Osteocyte (in vitro differentiated cells): Measurements from ENCODE around the gene EEF1B2. TPM values are rescaled to one million over a fixed set of nuclear protein-coding genes. Genes with fewer than 3 reads are reported as not detected.
A peak's percentile ranks its signal among the peaks of the same experiment; 100 is the strongest.
"Not testable (repeated sequence)": the region's sequence is repeated elsewhere in the genome, so short reads cannot be mapped to it uniquely, and the experiment has no call there.

Source experiments
- DNase-seq: peaks from one replicate; pipeline ENCODE4 v3.0.0; 2021; ENCODE audit warnings: mixed read lengths; ENCODE audit not compliant: unreplicated experiment; ENCODE audit errors: extremely low spot score
- H3K27ac Mint-ChIP-seq: one replicate; pipeline ENCODE4 v1.8.0; 2021; ENCODE audit warnings: mild to moderate bottlenecking, mixed read lengths; ENCODE audit not compliant: unreplicated experiment
- H3K27me3 Mint-ChIP-seq: one replicate; pipeline ENCODE4 v1.8.0; 2021; ENCODE audit warnings: mixed read lengths; ENCODE audit not compliant: unreplicated experiment
- H3K36me3 Mint-ChIP-seq: one replicate; pipeline ENCODE4 v1.8.0; 2021; ENCODE audit warnings: mixed read lengths; ENCODE audit not compliant: unreplicated experiment
- H3K4me1 Mint-ChIP-seq: one replicate; pipeline ENCODE4 v1.8.0; 2021; ENCODE audit warnings: mixed read lengths; ENCODE audit not compliant: unreplicated experiment
- H3K4me3 Mint-ChIP-seq: one replicate; pipeline ENCODE4 v1.8.0; 2021; ENCODE audit warnings: mild to moderate bottlenecking, moderate library complexity, mixed read lengths; ENCODE audit not compliant: unreplicated experiment
- H3K9me3 Mint-ChIP-seq: one replicate; pipeline ENCODE4 v1.8.0; 2021; ENCODE audit warnings: mixed read lengths; ENCODE audit not compliant: unreplicated experiment
- total RNA-seq: library from RNA; stranded (reverse); gene quantifications from 2 replicates; pipeline ENCODE4 v1.2.1, GENCODE V29; 2021
- TF ChIP-seq, protein P1 (sequence below): fragments of 200-600 bp; sonication (generic); IDR thresholded peaks from 2 replicates; pipeline ENCODE4 v1.5.0; 2021; ENCODE audit warnings: antibody characterized with exemption, mild to moderate bottlenecking, moderate library complexity

Gene EEF1B2
- total RNA-seq, 1 donor from 2014 or later = 433 TPM

DNA sequence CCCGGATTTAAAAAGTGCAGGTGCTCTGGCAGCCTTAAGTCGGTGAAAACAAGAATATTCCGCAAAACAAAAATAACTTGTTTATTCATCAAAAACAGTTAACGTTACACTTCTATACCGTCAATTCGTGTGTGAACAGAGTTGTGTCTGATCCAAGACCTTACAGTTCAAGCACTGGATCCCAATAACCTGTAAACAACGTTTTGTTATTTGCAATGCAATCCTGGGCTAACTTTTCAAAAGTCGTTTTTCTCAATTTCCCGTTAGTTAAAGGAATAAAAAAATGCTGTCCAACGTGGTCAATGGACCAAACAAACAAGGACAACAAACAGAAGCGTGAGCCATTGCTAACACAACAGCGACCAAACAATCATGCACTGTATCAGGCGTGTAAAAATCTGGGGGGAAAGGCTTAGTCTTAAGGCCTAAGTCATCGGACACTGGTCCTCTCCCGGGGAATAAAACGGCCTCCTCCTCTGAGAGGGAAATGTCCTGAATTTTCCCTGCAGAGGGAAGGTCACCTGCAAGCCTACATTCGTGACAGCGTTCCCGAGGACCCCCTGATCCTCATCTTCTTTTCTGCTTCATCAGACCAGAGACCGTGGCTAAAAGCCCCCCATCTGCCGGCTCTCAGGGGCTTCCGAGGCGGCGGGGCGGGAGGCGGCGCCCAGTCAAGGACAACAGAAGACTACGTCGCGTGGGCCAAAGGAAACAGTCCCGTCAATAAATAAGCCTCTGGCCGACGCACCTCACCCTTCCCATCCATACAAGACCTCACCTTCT is 941 bp upstream of the EEF1B2 start:
- peak overlapping the region; percentile 98 for H3K27ac Mint-ChIP-seq
- TF ChIP-seq, protein P1, sequence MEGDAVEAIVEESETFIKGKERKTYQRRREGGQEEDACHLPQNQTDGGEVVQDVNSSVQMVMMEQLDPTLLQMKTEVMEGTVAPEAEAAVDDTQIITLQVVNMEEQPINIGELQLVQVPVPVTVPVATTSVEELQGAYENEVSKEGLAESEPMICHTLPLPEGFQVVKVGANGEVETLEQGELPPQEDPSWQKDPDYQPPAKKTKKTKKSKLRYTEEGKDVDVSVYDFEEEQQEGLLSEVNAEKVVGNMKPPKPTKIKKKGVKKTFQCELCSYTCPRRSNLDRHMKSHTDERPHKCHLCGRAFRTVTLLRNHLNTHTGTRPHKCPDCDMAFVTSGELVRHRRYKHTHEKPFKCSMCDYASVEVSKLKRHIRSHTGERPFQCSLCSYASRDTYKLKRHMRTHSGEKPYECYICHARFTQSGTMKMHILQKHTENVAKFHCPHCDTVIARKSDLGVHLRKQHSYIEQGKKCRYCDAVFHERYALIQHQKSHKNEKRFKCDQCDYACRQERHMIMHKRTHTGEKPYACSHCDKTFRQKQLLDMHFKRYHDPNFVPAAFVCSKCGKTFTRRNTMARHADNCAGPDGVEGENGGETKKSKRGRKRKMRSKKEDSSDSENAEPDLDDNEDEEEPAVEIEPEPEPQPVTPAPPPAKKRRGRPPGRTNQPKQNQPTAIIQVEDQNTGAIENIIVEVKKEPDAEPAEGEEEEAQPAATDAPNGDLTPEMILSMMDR = no peak
- no peaks in the 10 kb centered on the region for H3K9me3 Mint-ChIP-seq
- H3K4me3 Mint-ChIP-seq = peak overlapping the region; percentile 97
- no peak for DNase-seq
- H3K36me3 Mint-ChIP-seq = peaks cover 28% of the 10 kb centered on the region
- peaks cover 36% of the 10 kb centered on the region for H3K4me1 Mint-ChIP-seq
- H3K27me3 Mint-ChIP-seq = no peaks in the 10 kb centered on the region

DNA sequence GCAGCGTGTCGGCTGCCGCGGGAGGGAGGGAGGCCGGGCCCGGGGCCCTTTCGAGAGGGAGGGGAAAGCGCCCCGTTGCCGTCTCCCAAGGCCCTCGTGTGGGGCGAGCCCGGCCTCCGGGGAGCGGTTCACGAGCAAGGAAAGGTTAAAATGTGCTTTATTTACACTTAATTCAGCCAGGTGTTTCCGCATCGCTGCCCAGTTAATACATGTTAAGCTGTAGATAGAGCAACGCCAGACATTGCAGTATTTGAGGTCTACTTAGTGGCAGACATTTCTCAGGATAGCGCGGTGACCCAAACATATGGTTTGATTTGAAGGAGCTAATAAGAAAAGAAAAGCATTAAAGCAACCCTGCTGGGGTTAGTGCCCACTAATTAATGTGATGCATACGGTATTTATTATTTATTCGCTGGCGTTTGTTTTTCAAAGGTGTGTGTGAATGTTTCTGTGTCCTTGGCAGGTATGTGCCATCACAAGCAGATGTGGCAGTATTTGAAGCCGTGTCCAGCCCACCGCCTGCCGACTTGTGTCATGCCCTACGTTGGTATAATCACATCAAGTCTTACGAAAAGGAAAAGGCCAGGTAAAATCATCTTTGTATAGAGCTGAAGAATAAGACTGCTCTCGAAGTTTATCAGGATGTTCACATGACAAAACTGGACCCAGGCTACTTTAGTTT is 571 bp downstream of the EEF1B2 start:
- no peak for DNase-seq
- Mint-ChIP-seq H3K4me1 (peaks cover 36% of the 10 kb centered on the region), H3K9me3 (no peaks in the 10 kb centered on the region)

DNA sequence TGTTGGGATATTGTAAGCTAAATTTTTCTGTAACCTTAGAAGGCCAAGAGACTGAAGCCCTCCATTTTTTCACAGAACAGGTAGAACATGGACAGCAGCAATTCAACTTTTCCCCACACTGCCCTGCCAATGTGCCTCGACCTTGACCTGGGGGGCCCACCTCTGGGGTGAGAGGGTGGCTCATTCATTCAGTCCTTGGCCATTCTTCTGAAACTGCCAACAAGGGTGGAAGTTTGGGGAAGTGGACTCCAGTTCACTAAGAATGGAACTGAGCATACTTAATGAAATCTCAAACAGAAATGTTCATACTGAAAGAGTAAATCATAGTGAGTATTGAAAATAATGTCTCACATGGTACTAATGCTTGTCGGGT is 1.1 kb downstream of the EEF1B2 start:
- Mint-ChIP-seq H3K4me1 (peaks cover 36% of the 10 kb centered on the region), H3K4me3 (peak overlapping the region; percentile 97), H3K27me3 (no peaks in the 10 kb centered on the region), H3K36me3 (peaks cover 28% of the 10 kb centered on the region), H3K27ac (peak overlapping the region; percentile 98), H3K9me3 (no peaks in the 10 kb centered on the region)
- TF ChIP-seq, protein P1 = no peak
- DNase-seq = no peak

More for the DNA sequence above, 571 bp downstream of the EEF1B2 start:
- Mint-ChIP-seq H3K4me3 (peak overlapping the region; percentile 97), H3K36me3 (peaks cover 28% of the 10 kb centered on the region), H3K27ac (peak overlapping the region; percentile 98), H3K27me3 (no peaks in the 10 kb centered on the region)
- TF ChIP-seq, protein P1 = no peak

DNA sequence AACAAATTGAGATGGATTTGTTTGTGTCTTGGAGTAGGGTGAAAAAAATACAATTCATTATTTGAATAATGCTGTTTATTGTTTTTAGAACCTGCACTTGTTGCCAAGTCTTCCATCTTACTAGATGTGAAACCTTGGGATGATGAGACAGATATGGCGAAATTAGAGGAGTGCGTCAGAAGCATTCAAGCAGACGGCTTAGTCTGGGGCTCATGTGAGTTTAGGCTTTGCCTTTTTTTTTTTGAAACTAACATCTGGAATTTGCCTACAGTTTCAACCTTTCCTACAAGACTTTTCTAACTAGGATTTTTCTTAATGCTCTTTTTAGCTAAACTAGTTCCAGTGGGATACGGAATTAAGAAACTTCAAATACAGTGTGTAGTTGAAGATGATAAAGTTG is 2.7 kb downstream of the EEF1B2 start:
- DNase-seq, H3K4me3 Mint-ChIP-seq, H3K27me3 Mint-ChIP-seq, H3K9me3 Mint-ChIP-seq, H3K27ac Mint-ChIP-seq: not testable (repeated sequence)
- Mint-ChIP-seq H3K36me3 (peaks cover 33% of the 10 kb centered on the region), H3K4me1 (peaks cover 28% of the 10 kb centered on the region)

DNA sequence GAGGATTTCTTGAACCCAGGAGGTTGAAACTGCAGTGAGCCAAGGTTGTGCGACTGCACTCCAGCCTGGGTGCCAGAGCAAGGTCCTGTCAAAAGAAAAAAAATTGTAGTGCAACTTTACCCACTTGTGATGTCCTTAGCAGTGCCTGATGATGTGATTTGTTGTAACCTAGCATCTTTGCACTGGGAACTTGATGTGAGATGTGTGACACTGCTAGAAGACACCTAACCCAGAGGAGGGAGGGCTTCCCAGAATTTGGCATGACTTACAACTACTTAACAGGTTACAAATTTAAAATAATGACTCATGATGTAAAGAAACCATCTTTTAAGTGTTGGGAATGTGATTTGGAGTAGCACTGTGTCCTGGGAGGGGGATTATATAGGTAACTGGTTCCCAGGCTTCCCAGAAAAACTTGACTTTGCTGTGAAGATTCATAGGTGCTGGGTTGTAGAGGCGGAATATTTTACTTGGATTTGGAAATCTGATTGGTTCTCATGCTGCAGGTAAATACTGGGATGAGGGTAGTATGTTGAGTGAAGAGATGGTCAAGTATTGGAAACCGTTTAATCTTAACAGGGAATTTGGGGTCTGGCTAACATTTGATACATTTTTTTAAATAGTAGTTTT is 3.7 kb downstream of the EEF1B2 start:
- TF ChIP-seq, protein P1 = no peak
- peaks cover 19% of the 10 kb centered on the region for H3K4me1 Mint-ChIP-seq
- H3K27me3 Mint-ChIP-seq = no peaks in the 10 kb centered on the region
- peaks cover 33% of the 10 kb centered on the region for H3K36me3 Mint-ChIP-seq
- no peak overlapping the region for H3K4me3 Mint-ChIP-seq
- DNase-seq = no peak
- no peaks in the 10 kb centered on the region for H3K9me3 Mint-ChIP-seq
- peak overlapping the region; percentile 39 for H3K27ac Mint-ChIP-seq
